Bone marrow (tissue), 2 donors: ENCODE data around the gene CHURC1.
A peak's percentile ranks its signal among the peaks of the same experiment; 100 is the strongest.

Experiments
- DNase-seq, 2 donors: peaks; one replicate each; lab custom pipeline; 2025; lab: John Stamatoyannopoulos, UW

The CHURC1 gene

GRCh38 chr14:64956697-64957406 is 42.6 kb downstream of the CHURC1 start:
- DNase-seq: no peak

GRCh38 chr14:64958201-64958600 is 43.9 kb downstream of the CHURC1 start:
- no peak for DNase-seq

GRCh38 chr14:64958743-64959142 is 44.5 kb downstream of the CHURC1 start:
- no peak for DNase-seq

- no peak for DNase-seq
These were observed 46.6 kb downstream of the CHURC1 start for GRCh38 chr14:64960762-64961276.

GRCh38 chr14:64963611-64964010 is 49.4 kb downstream of the CHURC1 start:
- no peak for DNase-seq

- no peak for DNase-seq
These were observed 51.2 kb downstream of the CHURC1 start for GRCh38 chr14:64965356-64966000.

- no peak for DNase-seq
These were observed 52.7 kb downstream of the CHURC1 start for GRCh38 chr14:64966976-64967375.

- no peak for DNase-seq
These were observed 53.9 kb downstream of the CHURC1 start for GRCh38 chr14:64968167-64968566.

GRCh38 chr14:64968651-64969050 is 54.4 kb downstream of the CHURC1 start:
- DNase-seq: no peak

GRCh38 chr14:64970041-64970440 is 55.8 kb downstream of the CHURC1 start:
- no peak for DNase-seq

- DNase-seq: no peak
These were observed 56.7 kb downstream of the CHURC1 start for GRCh38 chr14:64970776-64971477.

- DNase-seq: no peak
These were observed 57.3 kb downstream of the CHURC1 start for GRCh38 chr14:64971491-64971942.

- DNase-seq: no peak
These were observed 57.9 kb downstream of the CHURC1 start, which contains the start of gene RAB15 for GRCh38 chr14:64971943-64972791. Gene RAB15, minus strand, starts transcription at chr14:64972336. Its CDS starts 260 bp downstream, at chr14:64972076.

- no peak for DNase-seq
These were observed 58.8 kb downstream of the CHURC1 start for GRCh38 chr14:64973026-64973442.

- DNase-seq: no peak
These were observed 59.6 kb downstream of the CHURC1 start for GRCh38 chr14:64973826-64974225.

- DNase-seq: no peak
These were observed 60.3 kb downstream of the CHURC1 start for GRCh38 chr14:64974563-64974962.

- DNase-seq: no peak
These were observed 65.2 kb downstream of the CHURC1 start for GRCh38 chr14:64979336-64980074.

GRCh38 chr14:64983439-64984310 is 69.4 kb downstream of the CHURC1 start:
- peak in 1 of 2 donors; percentile 39 for DNase-seq
